Measurements from ENCODE around the gene BACH2. TPM values are rescaled to one million over a fixed set of nuclear protein-coding genes. Genes with fewer than 3 reads are reported as not detected.

Gene BACH2
- total and polyA plus RNA-seq, 2 experiments from 2014 or later, result 1.6 to 5.7 TPM

DNA sequence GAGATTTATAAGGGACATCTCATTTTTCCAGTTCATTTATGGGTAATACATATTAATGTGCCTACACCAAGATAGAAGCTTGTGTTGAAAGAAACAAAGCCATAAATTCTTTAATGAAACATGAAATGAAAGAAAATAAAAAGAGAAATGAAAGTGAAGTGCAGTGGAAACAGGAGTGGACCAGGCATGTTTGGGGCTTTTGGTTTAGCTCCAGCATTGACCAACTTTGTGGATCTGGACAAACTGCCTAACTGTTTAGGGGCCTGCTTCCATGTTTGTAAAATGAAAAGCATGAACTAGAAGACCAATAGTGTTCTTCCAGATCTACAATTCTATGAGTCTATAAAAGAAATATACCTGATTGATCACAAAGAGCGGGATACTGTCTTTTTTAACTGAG is 277.4 kb downstream of the BACH2 start:
- Histone ChIP-seq H3F3A (replicated peaks; ENCODE audit: low read depth) (no peaks in the 10 kb centered on the region), H3K27ac (ENCODE audit: low read depth) (no peak overlapping the region), H3K36me3 (ENCODE audit: insufficient read depth) (no peaks in the 10 kb centered on the region), H3K27me3 (ENCODE audit: insufficient read depth) (no peaks in the 10 kb centered on the region), H3K9me2 (ENCODE audit: insufficient read depth) (no peaks in the 10 kb centered on the region), H3K79me2 (replicated peaks; ENCODE audit: insufficient read depth) (no peaks in the 10 kb centered on the region), H3K4me1 (ENCODE audit: insufficient read depth) (no peaks in the 10 kb centered on the region), H3K4me3 (no peak overlapping the region), H4K20me1 (replicated peaks; ENCODE audit: insufficient read depth) (no peaks in the 10 kb centered on the region), H2AFZ (no peak overlapping the region), H3K4me2 (no peak overlapping the region)
- ATAC-seq (no peak), DNase-seq (ENCODE audit: low spot score) (no peak)
- TF ChIP-seq STAT1 (IDR thresholded peaks at IDR 0.05; ENCODE audit: unreplicated experiment) (no peak), EZH2phosphoT487 (IDR thresholded peaks at IDR 0.05; ENCODE audit: unreplicated experiment) (no peak), CREB1 (CRISPR knock-in tag; IDR thresholded peaks at IDR 0.05; ENCODE audit: low read depth) (no peak), ZNF462 (CRISPR knock-in tag; IDR thresholded peaks at IDR 0.05) (no peak), ZNF331 (CRISPR knock-in tag; IDR thresholded peaks at IDR 0.05; ENCODE audit: low read depth) (no peak), NANOG (IDR thresholded peaks at IDR 0.05; ENCODE audit: borderline replicate concordance) (no peak), POLR2AphosphoS5 (IDR thresholded peaks at IDR 0.05; ENCODE audit: low read depth) (no peak), EZH2 (IDR thresholded peaks at IDR 0.05; ENCODE audit: low read depth, unreplicated experiment) (no peak), ZNF114 (CRISPR knock-in tag; IDR thresholded peaks at IDR 0.05) (no peak), JUNB (IDR thresholded peaks at IDR 0.05; ENCODE audit: unreplicated experiment) (no peak)
- TF ChIP-seq, protein P1, sequence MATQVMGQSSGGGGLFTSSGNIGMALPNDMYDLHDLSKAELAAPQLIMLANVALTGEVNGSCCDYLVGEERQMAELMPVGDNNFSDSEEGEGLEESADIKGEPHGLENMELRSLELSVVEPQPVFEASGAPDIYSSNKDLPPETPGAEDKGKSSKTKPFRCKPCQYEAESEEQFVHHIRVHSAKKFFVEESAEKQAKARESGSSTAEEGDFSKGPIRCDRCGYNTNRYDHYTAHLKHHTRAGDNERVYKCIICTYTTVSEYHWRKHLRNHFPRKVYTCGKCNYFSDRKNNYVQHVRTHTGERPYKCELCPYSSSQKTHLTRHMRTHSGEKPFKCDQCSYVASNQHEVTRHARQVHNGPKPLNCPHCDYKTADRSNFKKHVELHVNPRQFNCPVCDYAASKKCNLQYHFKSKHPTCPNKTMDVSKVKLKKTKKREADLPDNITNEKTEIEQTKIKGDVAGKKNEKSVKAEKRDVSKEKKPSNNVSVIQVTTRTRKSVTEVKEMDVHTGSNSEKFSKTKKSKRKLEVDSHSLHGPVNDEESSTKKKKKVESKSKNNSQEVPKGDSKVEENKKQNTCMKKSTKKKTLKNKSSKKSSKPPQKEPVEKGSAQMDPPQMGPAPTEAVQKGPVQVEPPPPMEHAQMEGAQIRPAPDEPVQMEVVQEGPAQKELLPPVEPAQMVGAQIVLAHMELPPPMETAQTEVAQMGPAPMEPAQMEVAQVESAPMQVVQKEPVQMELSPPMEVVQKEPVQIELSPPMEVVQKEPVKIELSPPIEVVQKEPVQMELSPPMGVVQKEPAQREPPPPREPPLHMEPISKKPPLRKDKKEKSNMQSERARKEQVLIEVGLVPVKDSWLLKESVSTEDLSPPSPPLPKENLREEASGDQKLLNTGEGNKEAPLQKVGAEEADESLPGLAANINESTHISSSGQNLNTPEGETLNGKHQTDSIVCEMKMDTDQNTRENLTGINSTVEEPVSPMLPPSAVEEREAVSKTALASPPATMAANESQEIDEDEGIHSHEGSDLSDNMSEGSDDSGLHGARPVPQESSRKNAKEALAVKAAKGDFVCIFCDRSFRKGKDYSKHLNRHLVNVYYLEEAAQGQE (IDR thresholded peaks at IDR 0.05; ENCODE audit: unreplicated experiment), result no peak
- TF ChIP-seq, protein P2, sequence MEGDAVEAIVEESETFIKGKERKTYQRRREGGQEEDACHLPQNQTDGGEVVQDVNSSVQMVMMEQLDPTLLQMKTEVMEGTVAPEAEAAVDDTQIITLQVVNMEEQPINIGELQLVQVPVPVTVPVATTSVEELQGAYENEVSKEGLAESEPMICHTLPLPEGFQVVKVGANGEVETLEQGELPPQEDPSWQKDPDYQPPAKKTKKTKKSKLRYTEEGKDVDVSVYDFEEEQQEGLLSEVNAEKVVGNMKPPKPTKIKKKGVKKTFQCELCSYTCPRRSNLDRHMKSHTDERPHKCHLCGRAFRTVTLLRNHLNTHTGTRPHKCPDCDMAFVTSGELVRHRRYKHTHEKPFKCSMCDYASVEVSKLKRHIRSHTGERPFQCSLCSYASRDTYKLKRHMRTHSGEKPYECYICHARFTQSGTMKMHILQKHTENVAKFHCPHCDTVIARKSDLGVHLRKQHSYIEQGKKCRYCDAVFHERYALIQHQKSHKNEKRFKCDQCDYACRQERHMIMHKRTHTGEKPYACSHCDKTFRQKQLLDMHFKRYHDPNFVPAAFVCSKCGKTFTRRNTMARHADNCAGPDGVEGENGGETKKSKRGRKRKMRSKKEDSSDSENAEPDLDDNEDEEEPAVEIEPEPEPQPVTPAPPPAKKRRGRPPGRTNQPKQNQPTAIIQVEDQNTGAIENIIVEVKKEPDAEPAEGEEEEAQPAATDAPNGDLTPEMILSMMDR (conservative IDR thresholded peaks at IDR 0.05; ENCODE audit: low read depth in 2 of 2), result no peak
- TF ChIP-seq, protein P3, sequence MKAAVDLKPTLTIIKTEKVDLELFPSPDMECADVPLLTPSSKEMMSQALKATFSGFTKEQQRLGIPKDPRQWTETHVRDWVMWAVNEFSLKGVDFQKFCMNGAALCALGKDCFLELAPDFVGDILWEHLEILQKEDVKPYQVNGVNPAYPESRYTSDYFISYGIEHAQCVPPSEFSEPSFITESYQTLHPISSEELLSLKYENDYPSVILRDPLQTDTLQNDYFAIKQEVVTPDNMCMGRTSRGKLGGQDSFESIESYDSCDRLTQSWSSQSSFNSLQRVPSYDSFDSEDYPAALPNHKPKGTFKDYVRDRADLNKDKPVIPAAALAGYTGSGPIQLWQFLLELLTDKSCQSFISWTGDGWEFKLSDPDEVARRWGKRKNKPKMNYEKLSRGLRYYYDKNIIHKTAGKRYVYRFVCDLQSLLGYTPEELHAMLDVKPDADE (IDR thresholded peaks at IDR 0.05), result no peak
- Mint-ChIP-seq H3K36me3 (ENCODE audit: low read depth) (no peaks in the 10 kb centered on the region), H3K4me1 (no peaks in the 10 kb centered on the region), H3K27me3 (ENCODE audit: insufficient read depth, low read depth, poor library complexity) (no peaks in the 10 kb centered on the region), H3K27ac (no peak overlapping the region), H3K4me3 (no peak overlapping the region), H3K9me3 (no peaks in the 10 kb centered on the region)

Data from GM23338 (cell line).